ENCODE measurements around the gene KRTAP4-9. TPM values are rescaled to one million over a fixed set of nuclear protein-coding genes. Genes with fewer than 3 reads are reported as not detected.
"Not testable (repeated sequence)": the region's sequence is repeated elsewhere in the genome, so short reads cannot be mapped to it uniquely, and the experiment has no call there.

The KRTAP4-9 gene
- total RNA-seq, 1 donor, result not detected

GRCh38 chr17:41061964-41062363 is 43.2 kb upstream of the KRTAP4-9 start:
- peak; percentile 25 for TF ChIP-seq CTCF (IDR thresholded peaks at IDR 0.05; ENCODE audit: extremely low read depth, low read depth, low read length)
- Histone ChIP-seq H3K27me3 (ENCODE audit: insufficient read depth, low read length) (no peaks in the 10 kb centered on the region), H3K79me2 (ENCODE audit: insufficient read depth, low read length) (no peaks in the 10 kb centered on the region), H3K9me3 (ENCODE audit: low read depth, low read length) (peaks cover 2% of the 10 kb centered on the region), H3K4me2 (ENCODE audit: insufficient read depth, low read length) (peak overlapping the region; percentile 1), H3K27ac (ENCODE audit: low read depth, low read length) (peak overlapping the region; percentile 91), H3K4me3 (ENCODE audit: insufficient read depth, low read length) (no peak overlapping the region), H2AFZ (ENCODE audit: low read length) (no peak overlapping the region), H3K36me3 (ENCODE audit: insufficient read depth, low read length) (no peaks in the 10 kb centered on the region), H3K4me1 (ENCODE audit: insufficient read depth, low read length) (peaks cover 58% of the 10 kb centered on the region), H4K20me1 (ENCODE audit: insufficient read depth, low read length) (no peaks in the 10 kb centered on the region)
- DNase-seq (ENCODE audit: insufficient read length, low spot score, missing footprints), result peak; percentile 93

GRCh38 chr17:41063449-41063848 is 41.7 kb upstream of the KRTAP4-9 start:
- no peak overlapping the region for H2AFZ ChIP-seq (ENCODE audit: low read length)
- no peak overlapping the region for H3K4me2 ChIP-seq (ENCODE audit: insufficient read depth, low read length)
- H3K27ac ChIP-seq (ENCODE audit: low read depth, low read length), result peak overlapping the region; percentile 91
- DNase-seq (ENCODE audit: insufficient read length, low spot score, missing footprints), result no peak
- H4K20me1 ChIP-seq (ENCODE audit: insufficient read depth, low read length), result no peaks in the 10 kb centered on the region
- H3K27me3 ChIP-seq (ENCODE audit: insufficient read depth, low read length), result no peaks in the 10 kb centered on the region
- peaks cover 54% of the 10 kb centered on the region for H3K4me1 ChIP-seq (ENCODE audit: insufficient read depth, low read length)
- TF ChIP-seq CTCF (IDR thresholded peaks at IDR 0.05; ENCODE audit: extremely low read depth, low read depth, low read length), result no peak
- no peak overlapping the region for H3K4me3 ChIP-seq (ENCODE audit: insufficient read depth, low read length)
- no peaks in the 10 kb centered on the region for H3K79me2 ChIP-seq (ENCODE audit: insufficient read depth, low read length)
- H3K9me3 ChIP-seq (ENCODE audit: low read depth, low read length), result no peaks in the 10 kb centered on the region
- H3K36me3 ChIP-seq (ENCODE audit: insufficient read depth, low read length), result no peaks in the 10 kb centered on the region

- no peak for TF ChIP-seq CTCF (IDR thresholded peaks at IDR 0.05; ENCODE audit: extremely low read depth, low read depth, low read length)
- Histone ChIP-seq H4K20me1 (ENCODE audit: insufficient read depth, low read length) (no peaks in the 10 kb centered on the region), H3K27ac (ENCODE audit: low read depth, low read length) (peak overlapping the region; percentile 91), H3K36me3 (ENCODE audit: insufficient read depth, low read length) (no peaks in the 10 kb centered on the region), H3K27me3 (ENCODE audit: insufficient read depth, low read length) (no peaks in the 10 kb centered on the region), H2AFZ (ENCODE audit: low read length) (no peak overlapping the region), H3K4me2 (ENCODE audit: insufficient read depth, low read length) (no peak overlapping the region), H3K4me3 (ENCODE audit: insufficient read depth, low read length) (no peak overlapping the region), H3K4me1 (ENCODE audit: insufficient read depth, low read length) (peaks cover 46% of the 10 kb centered on the region), H3K9me3 (ENCODE audit: low read depth, low read length) (no peaks in the 10 kb centered on the region), H3K79me2 (ENCODE audit: insufficient read depth, low read length) (no peaks in the 10 kb centered on the region)
- no peak for DNase-seq (ENCODE audit: insufficient read length, low spot score, missing footprints)
These were observed 40.9 kb upstream of the KRTAP4-9 start for GRCh38 chr17:41064301-41064700.

GRCh38 chr17:41065016-41065689 is 40.0 kb upstream of the KRTAP4-9 start:
- not testable (repeated sequence) for H3K27ac ChIP-seq (ENCODE audit: low read depth, low read length); H2AFZ ChIP-seq (ENCODE audit: low read length); H3K4me3 ChIP-seq (ENCODE audit: insufficient read depth, low read length); H3K79me2 ChIP-seq (ENCODE audit: insufficient read depth, low read length); H3K27me3 ChIP-seq (ENCODE audit: insufficient read depth, low read length); H4K20me1 ChIP-seq (ENCODE audit: insufficient read depth, low read length); H3K4me2 ChIP-seq (ENCODE audit: insufficient read depth, low read length); H3K9me3 ChIP-seq (ENCODE audit: low read depth, low read length); H3K36me3 ChIP-seq (ENCODE audit: insufficient read depth, low read length); DNase-seq (ENCODE audit: insufficient read length, low spot score, missing footprints)
- peaks cover 39% of the 10 kb centered on the region for H3K4me1 ChIP-seq (ENCODE audit: insufficient read depth, low read length)

Measured in osteoblast (primary cell).